ELF-1 (cell line): ENCODE measurements around the gene ATG4A.
A peak's percentile ranks its signal among the peaks of the same experiment; 100 is the strongest.

Experiments used
- DNase-seq: peaks from one replicate; pipeline ENCODE4 v3.0.0-alpha.2; 2016; ENCODE audit warnings: low read depth, low spot score

The ATG4A gene

GRCh38 chrX:108123591-108124366 lies 32.2 kb downstream of the ATG4A start:
- DNase-seq, result no peak

GRCh38 chrX:108126661-108127060 lies 35.1 kb downstream of the ATG4A start:
- DNase-seq, result peak; percentile 12

- no peak for DNase-seq
Measured at GRCh38 chrX:108127152-108127551, 35.6 kb downstream of the ATG4A start.

- no peak for DNase-seq
Measured at GRCh38 chrX:108130889-108131288, 39.3 kb downstream of the ATG4A start.

GRCh38 chrX:108131471-108131870 lies 39.9 kb downstream of the ATG4A start:
- DNase-seq, result no peak

GRCh38 chrX:108132034-108132433 lies 40.5 kb downstream of the ATG4A start:
- DNase-seq, result no peak

- no peak for DNase-seq
Measured at GRCh38 chrX:108132876-108133275, 41.3 kb downstream of the ATG4A start.

GRCh38 chrX:108134724-108135123 lies 43.1 kb downstream of the ATG4A start:
- DNase-seq, result no peak

GRCh38 chrX:108138814-108139702 lies 47.5 kb downstream of the ATG4A start:
- peak; percentile 33 for DNase-seq

- no peak for DNase-seq
Measured at GRCh38 chrX:108148524-108148923, 56.9 kb downstream of the ATG4A start.

- no peak for DNase-seq
Measured at GRCh38 chrX:108156082-108156481, 64.5 kb downstream of the ATG4A start.

GRCh38 chrX:108156934-108157466 lies 65.4 kb downstream of the ATG4A start:
- no peak for DNase-seq

- DNase-seq, result no peak
Measured at GRCh38 chrX:108157628-108158027, 66.0 kb downstream of the ATG4A start.

- no peak for DNase-seq
Measured at GRCh38 chrX:108159028-108159670, 67.6 kb downstream of the ATG4A start.

- DNase-seq, result no peak
Measured at GRCh38 chrX:108160309-108160708, 68.7 kb downstream of the ATG4A start.

GRCh38 chrX:108162265-108162664 lies 70.7 kb downstream of the ATG4A start:
- DNase-seq, result no peak

- DNase-seq, result no peak
Measured at GRCh38 chrX:108163333-108164082, 71.9 kb downstream of the ATG4A start.

- DNase-seq, result peak; percentile 86
Measured at GRCh38 chrX:108165383-108166111, 74.0 kb downstream of the ATG4A start.

GRCh38 chrX:108167211-108167872 lies 75.8 kb downstream of the ATG4A start:
- no peak for DNase-seq
